Measurements from ENCODE around the gene MARCHF9. TPM values are rescaled to one million over a fixed set of nuclear protein-coding genes. Genes with fewer than 3 reads are reported as not detected.

The MARCHF9 gene
- total RNA-seq, 1 donor from 2014 or later = 21.2 TPM

- no peak for DNase-seq
- H3K27me3 ChIP-seq = no peaks in the 10 kb centered on the region
- peak overlapping the region; percentile 92 for H3K4me3 ChIP-seq
- no peak for ATAC-seq
- intact Hi-C loops (cut with DNase I) = no loop called here
- H3K4me1 ChIP-seq = peaks cover 36% of the 10 kb centered on the region
- H3K27ac ChIP-seq = peak overlapping the region; percentile 91
- TF ChIP-seq CTCF (IDR thresholded peaks at IDR 0.05) = no peak
- H3K36me3 ChIP-seq = peaks cover 40% of the 10 kb centered on the region
- no peaks in the 10 kb centered on the region for H3K9me3 ChIP-seq
Observed at GRCh38 chr12:57751432-57751787, 3.5 kb upstream of the MARCHF9 start.

GRCh38 chr12:57751788-57752667, 2.9 kb upstream of the MARCHF9 start, which contains the start of gene CDK4:
Gene CDK4, minus strand, starts transcription at chr12:57752310. Its CDS starts 593 bp downstream, at chr12:57751717.
- intact Hi-C loops (cut with DNase I) = no loop called here
- ATAC-seq (peak; percentile 91), DNase-seq (peak; percentile 99)
- Histone ChIP-seq H3K4me3 (peak within 1 kb of the TSS; percentile 92), H3K4me1 (peaks cover 38% of the 10 kb centered on the region), H3K27me3 (no peaks in the 10 kb centered on the region), H3K9me3 (no peaks in the 10 kb centered on the region), H3K27ac (peak within 1 kb of the TSS; percentile 91), H3K36me3 (peaks cover 37% of the 10 kb centered on the region)
- TF ChIP-seq CTCF (IDR thresholded peaks at IDR 0.05) = no peak

- DNase-seq (no peak), ATAC-seq (no peak)
- intact Hi-C loops (cut with DNase I) = no loop called here
- H3K27me3 ChIP-seq = no peaks in the 10 kb centered on the region
- peaks cover 38% of the 10 kb centered on the region for H3K4me1 ChIP-seq
- peak overlapping the region; percentile 67 for H3K27ac ChIP-seq
- H3K9me3 ChIP-seq = no peaks in the 10 kb centered on the region
- TF ChIP-seq CTCF (IDR thresholded peaks at IDR 0.05) = no peak
- H3K4me3 ChIP-seq = peak overlapping the region; percentile 92
- H3K36me3 ChIP-seq = peaks cover 32% of the 10 kb centered on the region
Observed at GRCh38 chr12:57752668-57753000, 2.3 kb upstream of the MARCHF9 start.

GRCh38 chr12:57753756-57754337, 1.1 kb upstream of the MARCHF9 start:
- H3K4me1 ChIP-seq = peaks cover 38% of the 10 kb centered on the region
- H3K27me3 ChIP-seq = no peaks in the 10 kb centered on the region
- H3K36me3 ChIP-seq = peaks cover 32% of the 10 kb centered on the region
- no peak for TF ChIP-seq CTCF (IDR thresholded peaks at IDR 0.05)
- no peaks in the 10 kb centered on the region for H3K9me3 ChIP-seq
- peak overlapping the region; percentile 66 for H3K4me3 ChIP-seq
- H3K27ac ChIP-seq = no peak overlapping the region
- intact Hi-C loops (cut with DNase I) = no loop called here
- DNase-seq (no peak), ATAC-seq (no peak)

GRCh38 chr12:57755194-57755453, 221 bp downstream of the MARCHF9 start:
- no peaks in the 10 kb centered on the region for H3K9me3 ChIP-seq
- H3K27ac ChIP-seq = peak overlapping the region; percentile 70
- no peaks in the 10 kb centered on the region for H3K27me3 ChIP-seq
- no peak for TF ChIP-seq CTCF (IDR thresholded peaks at IDR 0.05)
- H3K4me1 ChIP-seq = peaks cover 38% of the 10 kb centered on the region
- DNase-seq (no peak), ATAC-seq (no peak)
- peaks cover 20% of the 10 kb centered on the region for H3K36me3 ChIP-seq
- intact Hi-C loops (cut with DNase I) = no loop called here
- peak overlapping the region; percentile 66 for H3K4me3 ChIP-seq

Measured in upper lobe of right lung (tissue), 1 donor.